H9 (cell line): Measurements from ENCODE around the gene NEK4. TPM values are rescaled to one million over a fixed set of nuclear protein-coding genes. Genes with fewer than 3 reads are reported as not detected.
A peak's percentile ranks its signal among the peaks of the same experiment; 100 is the strongest.

Experiments
- DNase-seq: peaks from one replicate; pipeline ENCODE4 v3.0.0-alpha.2; 2017
- H2AFZ ChIP-seq: one replicate; pipeline ENCODE4 v1.6.1; 2013; ENCODE audit warnings: mild to moderate bottlenecking, low read length, control low read depth, moderate library complexity
- H2AK5ac ChIP-seq: 2 replicates; pipeline ENCODE4 v1.6.1; 2013; ENCODE audit warnings: low read length, control low read depth, mixed read lengths; ENCODE audit not compliant: insufficient read length
- H2BK120ac ChIP-seq: one replicate; pipeline ENCODE4 v1.6.1; 2013; ENCODE audit warnings: low read depth, mild to moderate bottlenecking, low read length, control low read depth, inconsistent platforms; ENCODE audit not compliant: poor library complexity, severe bottlenecking
- H2BK12ac ChIP-seq: 2 replicates; pipeline ENCODE4 v1.6.1; 2013; ENCODE audit warnings: low read length, control low read depth, mixed read lengths, low read depth; ENCODE audit not compliant: insufficient read length
- H2BK15ac ChIP-seq: 2 replicates; pipeline ENCODE4 v1.6.1; 2013; ENCODE audit warnings: low read depth, low read length, control low read depth
- H2BK20ac ChIP-seq: one replicate; pipeline ENCODE4 v1.6.1; 2013; ENCODE audit warnings: low read depth, mild to moderate bottlenecking, low read length, control low read depth, inconsistent platforms; ENCODE audit not compliant: poor library complexity, severe bottlenecking
- H2BK5ac ChIP-seq: 2 replicates; pipeline ENCODE4 v1.6.1; 2013; ENCODE audit warnings: low read length, control low read depth, mixed read lengths; ENCODE audit not compliant: insufficient read length
- H3K14ac ChIP-seq: 2 replicates; pipeline ENCODE4 v1.6.1; 2013; ENCODE audit warnings: low read length, control low read depth; ENCODE audit not compliant: insufficient read depth
- H3K18ac ChIP-seq: 2 replicates; pipeline ENCODE4 v1.6.1; 2013; ENCODE audit warnings: low read depth, mild to moderate bottlenecking, mixed read lengths, low read length, control low read depth; ENCODE audit not compliant: insufficient read length
- H3K23ac ChIP-seq: 2 replicates; pipeline ENCODE4 v1.6.1; 2013; ENCODE audit warnings: low read length, control low read depth, mixed read lengths, low read depth; ENCODE audit not compliant: insufficient read length
- H3K23me2 ChIP-seq: 2 replicates; pipeline ENCODE4 v1.6.1; 2013; ENCODE audit warnings: low read depth, mild to moderate bottlenecking, mixed read lengths, low read length, control low read depth; ENCODE audit not compliant: insufficient read length, poor library complexity, severe bottlenecking
- H3K27ac ChIP-seq: 2 replicates; pipeline ENCODE4 v1.5.1; 2013; ENCODE audit warnings: low read length, control low read depth, mixed read lengths, low read depth; ENCODE audit not compliant: insufficient read length
- H3K27me3 ChIP-seq: 2 replicates; pipeline ENCODE4 v1.6.1; 2013; ENCODE audit warnings: low read length, control low read depth, inconsistent platforms; ENCODE audit not compliant: insufficient read depth
- H3K4ac ChIP-seq: 2 replicates; pipeline ENCODE4 v1.6.1; 2013; ENCODE audit warnings: low read depth, mild to moderate bottlenecking, control low read depth, inconsistent platforms, low read length, moderate library complexity
- H3K4me1 ChIP-seq: 2 replicates; pipeline ENCODE4 v1.6.1; 2013; ENCODE audit warnings: low read length, control low read depth, inconsistent platforms; ENCODE audit not compliant: insufficient read depth
- H3K4me2 ChIP-seq: 2 replicates; pipeline ENCODE4 v1.6.1; 2013; ENCODE audit warnings: low read length, control low read depth, mixed read lengths; ENCODE audit not compliant: insufficient read length, insufficient read depth
- H3K56ac ChIP-seq: 2 replicates; pipeline ENCODE4 v1.6.1; 2013; ENCODE audit warnings: low read depth, mild to moderate bottlenecking, mixed read lengths, low read length, control low read depth; ENCODE audit not compliant: insufficient read length
- H3K79me1 ChIP-seq: 2 replicates; pipeline ENCODE4 v1.6.1; 2013; ENCODE audit warnings: low read depth, mild to moderate bottlenecking, moderate library complexity, low read length, control low read depth, inconsistent platforms; ENCODE audit not compliant: insufficient read depth, poor library complexity, severe bottlenecking
- H3K79me2 ChIP-seq: 2 replicates; pipeline ENCODE4 v1.6.1; 2013; ENCODE audit warnings: low read length, control low read depth, inconsistent platforms; ENCODE audit not compliant: insufficient read depth
- H3K9ac ChIP-seq: 2 replicates; pipeline ENCODE4 v1.6.1; 2013; ENCODE audit warnings: low read length, control low read depth, mixed read lengths; ENCODE audit not compliant: insufficient read length; ENCODE audit errors: extremely low read depth
- H3K9me3 ChIP-seq: one replicate; pipeline ENCODE4 v1.6.1; 2013; ENCODE audit warnings: low read depth, low read length, inconsistent platforms; ENCODE audit not compliant: control insufficient read depth
- H3T11ph ChIP-seq: one replicate; pipeline ENCODE4 v1.6.1; 2013; ENCODE audit warnings: mild to moderate bottlenecking, low read length, control low read depth, inconsistent platforms
- H4K20me1 ChIP-seq: one replicate; pipeline ENCODE4 v1.6.1; 2013; ENCODE audit not compliant: control insufficient read depth, insufficient read length, insufficient read depth
- H4K5ac ChIP-seq: 2 replicates; pipeline ENCODE4 v1.6.1; 2013; ENCODE audit warnings: low read depth, mild to moderate bottlenecking, mixed read lengths, low read length, control low read depth; ENCODE audit not compliant: insufficient read length
- H4K8ac ChIP-seq: replicated peaks from 2 replicates; pipeline ENCODE4 v1.6.1; 2013; ENCODE audit warnings: low read length, control low read depth, mixed read lengths, low read depth; ENCODE audit not compliant: insufficient read length
- H4K91ac ChIP-seq: 2 replicates; pipeline ENCODE4 v1.6.1; 2013; ENCODE audit warnings: low read depth, mild to moderate bottlenecking, moderate library complexity, mixed read lengths, low read length, control low read depth; ENCODE audit not compliant: insufficient read length
- H3K27ac Mint-ChIP-seq, 3 experiments: 2 replicates in 2 of 3; 3 replicates in 1 of 3; pipeline ENCODE4 v1.8.0; 2020 to 2021; ENCODE audit warnings: mixed read lengths in 3 of 3, mild to moderate bottlenecking in 1 of 3, moderate library complexity in 1 of 3
- H3K27me3 Mint-ChIP-seq: 2 replicates; pipeline ENCODE4 v1.8.0; 2021; ENCODE audit warnings: low read depth, mild to moderate bottlenecking, moderate library complexity, mixed read lengths
- H3K36me3 Mint-ChIP-seq, 3 experiments: 2 replicates in 2 of 3; 3 replicates in 1 of 3; pipeline ENCODE4 v1.8.0; 2020 to 2021; ENCODE audit warnings: low read depth in 3 of 3, mixed read lengths in 3 of 3; ENCODE audit not compliant: insufficient read depth in 1 of 3
- H3K4me1 Mint-ChIP-seq, 2 experiments: 2 replicates each; pipeline ENCODE4 v1.8.0; 2020; ENCODE audit warnings: mixed read lengths in 2 of 2
- H3K4me3 Mint-ChIP-seq, 2 experiments: 2 replicates in 1 of 2; 3 replicates in 1 of 2; pipeline ENCODE4 v1.8.0; 2020 to 2021; ENCODE audit warnings: mild to moderate bottlenecking in 2 of 2, mixed read lengths in 2 of 2, moderate library complexity in 1 of 2
- H3K9me3 Mint-ChIP-seq, 2 experiments: 2 replicates in 1 of 2; 3 replicates in 1 of 2; pipeline ENCODE4 v1.8.0; 2020; ENCODE audit warnings: mild to moderate bottlenecking in 2 of 2, mixed read lengths in 2 of 2, moderate library complexity in 1 of 2
- CTCF ChIP-seq: fragments of 200-600 bp; sonication (generic); conservative IDR thresholded peaks from 3 replicates; pipeline ENCODE4 v1.8.0; 2021; ENCODE audit warnings: antibody characterized with exemption, mild to moderate bottlenecking
- WGBS: extraction: QIAGEN DNeasy Blood & Tissue Kit; methylation state at CpG from one replicate; pipeline ENCODE4 v1.1.7; 2013; ENCODE audit warnings: missing lambda C conversion rate, low lambda C conversion rate, mixed read lengths; ENCODE audit not compliant: insufficient read length; ENCODE audit errors: extremely low coverage; 5-methylcytosine and 5-hydroxymethylcytosine counted together
- total RNA-seq: library from RNA; stranded (reverse); gene quantifications from 2 replicates; pipeline ENCODE4 v1.2.1, GENCODE V29; 2021

NEK4 gene
- total RNA-seq, 1 experiment from 2014 or later = 36.0 TPM

GRCh38 chr3:52731590-52731989 lies 39.1 kb downstream of the NEK4 start:
- H3K18ac ChIP-seq = no peak overlapping the region
- H4K20me1 ChIP-seq = no peaks in the 10 kb centered on the region
- H3K27ac ChIP-seq = no peak overlapping the region
- H2BK120ac ChIP-seq = no peak overlapping the region
- no peak overlapping the region for H3K9ac ChIP-seq
- H3K9me3 ChIP-seq = no peaks in the 10 kb centered on the region
- no peak overlapping the region for H3T11ph ChIP-seq
- Mint-ChIP-seq H3K27me3 (no peaks in the 10 kb centered on the region), H3K4me1 (no peaks in the 10 kb centered on the region), H3K9me3 (peaks cover 13 to 18% of the 10 kb centered on the region in 2 experiments), H3K36me3 (peaks cover 56 to 79% (median 77%) of the 10 kb centered on the region in 3 experiments), H3K27ac (0 out of 7 replicates have a peak overlapping the region, but pooled peaks of 1 of the 3 experiments have one; percentile 50), H3K4me3 (no peak overlapping the region)
- H2BK15ac ChIP-seq = no peak overlapping the region
- no peak overlapping the region for H3K14ac ChIP-seq
- no CpG with 5 or more reads among the region's 14 CpGs for WGBS
- H4K91ac ChIP-seq = no peak overlapping the region
- no peak overlapping the region for H2BK20ac ChIP-seq
- no peak overlapping the region for H3K56ac ChIP-seq
- H3K4me2 ChIP-seq = no peak overlapping the region
- H3K23ac ChIP-seq = no peak overlapping the region
- H3K4ac ChIP-seq = no peak overlapping the region
- no peaks in the 10 kb centered on the region for H3K79me1 ChIP-seq
- no peaks in the 10 kb centered on the region for H3K4me1 ChIP-seq
- H3K23me2 ChIP-seq = no peaks in the 10 kb centered on the region
- H4K8ac ChIP-seq = no peak overlapping the region
- no peaks in the 10 kb centered on the region for H3K27me3 ChIP-seq
- no peak overlapping the region for H2AFZ ChIP-seq
- H4K5ac ChIP-seq = no peak overlapping the region
- H2BK12ac ChIP-seq = no peak overlapping the region
- H2BK5ac ChIP-seq = no peak overlapping the region
- H3K79me2 ChIP-seq = no peaks in the 10 kb centered on the region
- no peak for TF ChIP-seq CTCF
- DNase-seq = no peak
- no peak overlapping the region for H2AK5ac ChIP-seq
